HAP-1 (cell line): ENCODE results near the gene FTSJ3.
"Not testable (repeated sequence)": the region's sequence is repeated elsewhere in the genome, so short reads cannot be mapped to it uniquely, and the experiment has no call there.

Source experiments
- DNase-seq, 2 experiments: peaks; one replicate each; pipeline ENCODE4 v3.0.0-alpha.2; 2016 to 2020; ENCODE audit warnings: low spot score in 2 of 2
- H3K27me3 ChIP-seq: fragments of 250-450 bp; sonication (Bioruptor Pico); 2 replicates; pipeline ENCODE4 v1.5.1; 2020; ENCODE audit warnings: low read depth, mild to moderate bottlenecking, moderate library complexity
- H3K36me3 ChIP-seq: fragments of 250-450 bp; sonication (Bioruptor Pico); replicated peaks from 2 replicates; pipeline ENCODE4 v1.5.1; 2020; ENCODE audit warnings: mild to moderate bottlenecking
- H3K4me1 ChIP-seq: fragments of 250-450 bp; sonication (Bioruptor Pico); 2 replicates; pipeline ENCODE4 v1.5.1; 2020; ENCODE audit warnings: mild to moderate bottlenecking
- H3K4me3 ChIP-seq: fragments of 250-450 bp; sonication (Bioruptor Pico); 2 replicates; pipeline ENCODE4 v1.5.1; 2020; ENCODE audit warnings: mild to moderate bottlenecking, moderate library complexity
- H3K9me3 ChIP-seq: fragments of 250-450 bp; sonication (Bioruptor Pico); 2 replicates; pipeline ENCODE4 v1.5.1; 2020; ENCODE audit warnings: mild to moderate bottlenecking, moderate library complexity
- in situ Hi-C: fragments of 300-500 bp; cut with MboI; formaldehyde crosslinking; loops from 3 replicates; pipeline ENCODE4 v1.14.3; 2020; ENCODE audit warnings: low sequenced_read_pairs, inconsistent platforms, mixed read lengths

Gene FTSJ3

GRCh38 chr17:63827002-63827800, at the start of gene FTSJ3, which contains the start of gene PSMC5:
Gene FTSJ3 (minus strand): TSS chr17:63827663. CDS start chr17:63826902, 761 bp downstream.
Gene PSMC5 (plus strand): TSS chr17:63827431. CDS start chr17:63827491, 60 bp downstream.
- H3K36me3 ChIP-seq, result peaks cover 79% of the 10 kb centered on the region
- in situ Hi-C loops, result no loop called here
- H3K27me3 ChIP-seq, result no peaks in the 10 kb centered on the region
- peaks cover 6% of the 10 kb centered on the region for H3K4me1 ChIP-seq
- peak; percentile 93 to 98 for DNase-seq
- H3K9me3 ChIP-seq, result no peaks in the 10 kb centered on the region
- H3K4me3 ChIP-seq, result peak within 1 kb of the TSS; percentile 98

- H3K4me3 ChIP-seq, in situ Hi-C loops, H3K9me3 ChIP-seq, H3K36me3 ChIP-seq, DNase-seq, H3K4me1 ChIP-seq: not testable (repeated sequence)
- H3K27me3 ChIP-seq, result peaks cover 11% of the 10 kb centered on the region
Measured at GRCh38 chr17:63874693-63875092, 47.2 kb upstream of the FTSJ3 start.

GRCh38 chr17:63874061-63874626, 46.7 kb upstream of the FTSJ3 start:
- H3K4me1 ChIP-seq, H3K4me3 ChIP-seq, H3K9me3 ChIP-seq, DNase-seq, H3K36me3 ChIP-seq, in situ Hi-C loops: not testable (repeated sequence)
- peaks cover 11% of the 10 kb centered on the region for H3K27me3 ChIP-seq

- H3K4me1 ChIP-seq, H3K9me3 ChIP-seq, H3K36me3 ChIP-seq, H3K4me3 ChIP-seq, in situ Hi-C loops, DNase-seq: not testable (repeated sequence)
- peaks cover 11% of the 10 kb centered on the region for H3K27me3 ChIP-seq
Measured at GRCh38 chr17:63873577-63873976, 46.1 kb upstream of the FTSJ3 start, which contains the start of gene CSH2. Gene CSH2 (minus strand): TSS chr17:63873677. CDS start chr17:63873614, 63 bp downstream.

GRCh38 chr17:63871646-63872365, 44.3 kb upstream of the FTSJ3 start:
- H3K27me3 ChIP-seq, result not testable (repeated sequence)

GRCh38 chr17:63870292-63870665, 42.8 kb upstream of the FTSJ3 start:
- H3K4me3 ChIP-seq, in situ Hi-C loops, H3K9me3 ChIP-seq, H3K36me3 ChIP-seq, H3K27me3 ChIP-seq, DNase-seq, H3K4me1 ChIP-seq: not testable (repeated sequence)

More at GRCh38 chr17:63871646-63872365, 44.3 kb upstream of the FTSJ3 start:
- H3K4me3 ChIP-seq, H3K9me3 ChIP-seq, H3K36me3 ChIP-seq, H3K4me1 ChIP-seq, DNase-seq, in situ Hi-C loops: not testable (repeated sequence)

GRCh38 chr17:63869491-63870291, 42.2 kb upstream of the FTSJ3 start:
- H3K36me3 ChIP-seq, H3K9me3 ChIP-seq, in situ Hi-C loops, H3K4me3 ChIP-seq, H3K27me3 ChIP-seq, H3K4me1 ChIP-seq: not testable (repeated sequence)
- peak in 1 of 2 experiments; percentile 26 for DNase-seq

- H3K4me1 ChIP-seq, H3K4me3 ChIP-seq, H3K27me3 ChIP-seq, H3K36me3 ChIP-seq, H3K9me3 ChIP-seq, in situ Hi-C loops, DNase-seq: not testable (repeated sequence)
Measured at GRCh38 chr17:63866625-63867024, 39.2 kb upstream of the FTSJ3 start.

- Histone ChIP-seq H3K27me3 (peaks cover 19% of the 10 kb centered on the region), H3K9me3 (no peaks in the 10 kb centered on the region), H3K4me1 (no peaks in the 10 kb centered on the region), H3K4me3 (no peak overlapping the region), H3K36me3 (no peaks in the 10 kb centered on the region)
- no peak for DNase-seq
- in situ Hi-C loops, result no loop called here
Measured at GRCh38 chr17:63859257-63859656, 31.8 kb upstream of the FTSJ3 start.

GRCh38 chr17:63856425-63856824, 29.0 kb upstream of the FTSJ3 start:
- H3K9me3 ChIP-seq, H3K4me3 ChIP-seq, H3K4me1 ChIP-seq, in situ Hi-C loops, H3K36me3 ChIP-seq, DNase-seq: not testable (repeated sequence)
- H3K27me3 ChIP-seq, result peaks cover 28% of the 10 kb centered on the region

GRCh38 chr17:63855185-63855584, 27.7 kb upstream of the FTSJ3 start:
- DNase-seq, result no peak
- in situ Hi-C loops, result no loop called here
- Histone ChIP-seq H3K4me1 (no peaks in the 10 kb centered on the region), H3K27me3 (peaks cover 22% of the 10 kb centered on the region), H3K36me3 (no peaks in the 10 kb centered on the region), H3K4me3 (no peak overlapping the region), H3K9me3 (no peaks in the 10 kb centered on the region)

- Histone ChIP-seq H3K4me3 (no peak overlapping the region), H3K4me1 (no peaks in the 10 kb centered on the region), H3K36me3 (no peaks in the 10 kb centered on the region), H3K9me3 (no peaks in the 10 kb centered on the region), H3K27me3 (peaks cover 18% of the 10 kb centered on the region)
- in situ Hi-C loops, result no loop called here
- DNase-seq, result no peak
Measured at GRCh38 chr17:63854709-63855108, 27.2 kb upstream of the FTSJ3 start.

- DNase-seq, result no peak
Measured at GRCh38 chr17:63853260-63853659, 25.8 kb upstream of the FTSJ3 start.

More at GRCh38 chr17:63853260-63853659, 25.8 kb upstream of the FTSJ3 start:
- in situ Hi-C loops, result no loop called here
- Histone ChIP-seq H3K4me3 (no peak overlapping the region), H3K9me3 (no peaks in the 10 kb centered on the region), H3K4me1 (no peaks in the 10 kb centered on the region), H3K36me3 (no peaks in the 10 kb centered on the region), H3K27me3 (peaks cover 14% of the 10 kb centered on the region; the same call in 1 of the 2 replicates)
